HL-60/S4 treated with phorbol 12-myristate 13-acetate at 8.2 ng/mL for 4 days and 3 days (cell line): ENCODE measurements around the gene QKI.

Experiments
- in situ Hi-C: fragments of 300-500 bp; cut with MboI; formaldehyde crosslinking; loops from 2 replicates; pipeline ENCODE4 v1.15.0; 2022; ENCODE audit warnings: low sequenced_read_pairs

Gene QKI

DNA sequence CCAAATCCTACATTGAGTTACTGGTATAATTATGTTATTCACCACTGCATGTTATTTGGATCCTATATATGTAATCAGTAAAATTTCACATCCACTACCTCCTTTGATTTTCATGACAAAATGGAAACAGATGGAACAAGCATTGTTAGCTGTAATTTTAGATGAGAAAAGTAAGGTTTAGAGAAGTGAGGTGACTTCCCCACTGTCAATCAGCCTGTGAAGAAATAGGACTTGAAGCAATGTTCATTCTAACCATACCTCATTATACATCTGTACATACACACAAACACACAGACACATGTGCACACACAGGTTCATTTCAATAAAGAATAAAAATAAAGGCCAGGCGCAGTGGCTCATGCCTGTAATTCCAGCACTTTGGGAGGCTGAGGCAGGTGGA lies 23.7 kb upstream of the QKI start:
- in situ Hi-C loops = no loop called here

- in situ Hi-C loops = no loop called here
Measured at GRCh38 chr6:163391985-163392384, 22.5 kb upstream of the QKI start.

DNA sequence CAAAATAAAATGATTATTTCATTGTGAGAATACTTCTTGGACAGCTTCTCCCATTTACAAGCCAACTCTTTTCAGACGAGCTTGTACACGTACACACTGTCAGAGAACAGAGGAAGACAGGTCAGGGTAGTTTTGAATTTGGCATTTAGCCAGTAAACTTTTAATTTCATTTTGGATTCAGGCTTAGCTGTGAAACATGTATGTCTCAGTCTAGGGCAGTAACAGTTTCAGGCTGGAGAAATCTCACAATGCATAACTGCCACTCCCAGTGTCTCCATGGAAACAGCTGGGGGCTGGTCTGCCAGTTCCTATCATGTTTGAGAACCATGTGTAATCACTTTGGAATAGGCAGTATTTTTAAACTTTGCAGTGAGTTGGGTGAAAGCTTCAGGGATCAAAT lies 22.0 kb upstream of the QKI start:
- in situ Hi-C loops = no loop called here

DNA sequence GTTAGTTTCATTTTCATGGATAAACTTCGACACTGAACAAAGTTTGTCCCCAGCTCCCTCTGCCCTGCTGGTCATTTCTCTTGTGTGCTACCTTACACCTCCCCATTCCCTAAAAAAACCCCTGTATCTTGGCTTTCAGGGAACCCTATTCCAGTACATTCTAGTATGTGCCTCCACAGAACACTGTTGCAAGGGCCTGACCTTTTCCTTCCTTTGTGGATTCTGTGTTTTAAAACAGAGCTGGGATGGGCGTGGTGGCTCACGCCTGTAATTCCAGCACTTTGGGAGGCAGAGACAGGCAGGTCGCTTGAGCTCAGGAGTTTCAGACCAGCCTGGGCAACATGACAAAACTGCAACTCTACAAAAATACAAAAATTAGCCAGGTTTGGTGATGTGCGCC lies 20.6 kb upstream of the QKI start:
- in situ Hi-C loops = no loop called here

GRCh38 chr6:163394659-163395058 lies 19.9 kb upstream of the QKI start:
- in situ Hi-C loops = no loop called here

GRCh38 chr6:163395122-163395830 lies 19.2 kb upstream of the QKI start:
- in situ Hi-C loops = no loop called here

DNA sequence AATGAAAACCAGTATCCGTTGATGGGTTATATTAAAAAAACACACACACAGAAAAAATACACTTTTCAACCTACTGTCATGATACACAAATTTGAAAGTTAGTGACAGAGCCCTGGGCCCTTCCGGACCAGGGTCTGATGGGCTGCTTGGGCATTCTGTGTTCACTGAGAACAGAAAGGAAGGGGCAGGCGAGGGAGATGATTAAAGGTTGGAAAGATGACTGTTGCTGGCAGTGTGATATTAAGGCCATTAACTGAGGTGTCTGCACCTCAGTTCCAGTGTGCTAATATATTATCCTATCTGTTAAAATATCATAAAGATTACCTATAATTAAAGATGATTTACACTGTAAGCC lies 18.7 kb upstream of the QKI start:
- in situ Hi-C loops = no loop called here

GRCh38 chr6:163397326-163397725 lies 17.2 kb upstream of the QKI start:
- in situ Hi-C loops = no loop called here

DNA sequence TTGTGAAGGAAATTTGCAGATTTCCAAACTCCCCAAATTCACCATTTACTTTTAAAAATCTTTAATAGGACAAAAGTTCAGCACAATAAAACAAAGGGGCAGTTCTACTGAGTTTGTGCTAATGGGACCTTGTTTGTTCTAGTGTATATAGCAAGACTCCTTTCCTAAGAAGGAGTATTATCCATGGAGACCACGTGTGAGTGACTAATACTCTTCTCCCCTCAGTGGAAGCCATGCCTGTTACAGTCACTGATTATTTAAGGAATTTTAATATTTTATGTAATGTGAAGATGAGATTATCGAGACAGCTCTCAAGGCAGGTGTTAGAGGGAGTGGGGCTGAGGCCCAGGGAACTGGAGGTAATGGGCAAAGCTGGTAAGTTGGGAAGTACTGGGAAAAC lies 16.4 kb upstream of the QKI start:
- in situ Hi-C loops = no loop called here

GRCh38 chr6:163398815-163399214 lies 15.7 kb upstream of the QKI start:
- in situ Hi-C loops = no loop called here

DNA sequence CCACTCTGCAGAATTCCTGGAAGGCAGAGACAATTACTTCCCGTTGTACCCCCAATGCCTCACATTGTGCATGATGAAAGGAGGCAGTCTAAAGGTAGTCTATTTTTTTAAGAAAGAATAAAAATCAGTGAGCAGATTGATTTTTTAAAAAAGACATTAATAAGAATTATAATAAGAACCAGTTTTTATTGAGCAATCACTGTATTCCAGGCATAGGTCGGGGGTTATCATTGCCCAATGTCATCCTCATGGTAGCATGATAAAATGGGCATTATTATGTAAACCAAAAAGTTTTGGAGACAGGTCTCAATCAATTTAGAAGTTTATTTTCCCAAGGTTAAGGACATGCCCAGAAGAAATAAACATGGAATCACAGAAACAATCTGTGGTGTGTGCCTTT lies 14.0 kb upstream of the QKI start:
- in situ Hi-C loops = loop anchor here (25.0 kb wide), 1 partner anchor 312 kb away; no protein-coding TSS in a partner anchor

DNA sequence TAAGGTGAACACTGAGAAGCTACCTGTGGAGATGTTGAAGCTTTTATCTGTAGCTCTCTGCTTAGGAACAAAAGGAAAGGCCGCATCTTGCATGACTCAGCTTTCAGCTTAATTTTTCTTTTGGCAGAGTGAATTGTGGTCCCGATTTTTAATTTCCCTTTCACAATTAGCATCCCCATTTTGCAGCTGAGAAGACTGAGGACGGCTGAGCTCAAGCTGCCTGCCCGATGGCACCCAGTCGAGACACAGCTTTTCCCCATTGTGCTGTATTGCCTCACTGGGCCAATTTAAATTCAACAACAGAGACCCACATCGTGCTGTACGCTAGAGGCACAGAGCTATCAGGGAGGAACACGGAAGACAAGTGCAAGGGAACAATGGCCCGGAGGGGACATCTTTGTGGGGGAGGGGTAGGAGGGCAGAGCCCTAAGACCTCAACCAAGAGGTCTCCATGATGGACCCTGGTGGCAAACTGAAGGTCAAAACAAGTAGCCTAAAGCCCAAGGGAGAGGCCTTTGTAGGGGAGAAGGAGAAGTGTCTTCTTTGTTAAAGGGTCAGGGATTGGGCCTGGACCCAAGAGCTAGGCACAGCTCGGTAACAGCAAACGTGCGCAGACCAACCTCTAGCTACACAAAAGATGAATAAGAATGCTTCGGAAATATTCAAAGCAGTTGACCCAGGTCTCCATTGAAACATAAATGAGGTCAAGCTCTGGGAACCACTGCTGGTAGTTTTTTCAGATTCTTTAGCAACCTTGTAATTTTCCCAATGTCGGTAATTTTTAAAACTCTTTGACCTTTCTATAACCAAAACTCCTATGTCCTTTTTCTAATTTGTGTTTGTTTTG lies 13.3 kb upstream of the QKI start:
- in situ Hi-C loops = loop anchor here (25.0 kb wide), 1 partner anchor 311 kb away; no protein-coding TSS in a partner anchor

DNA sequence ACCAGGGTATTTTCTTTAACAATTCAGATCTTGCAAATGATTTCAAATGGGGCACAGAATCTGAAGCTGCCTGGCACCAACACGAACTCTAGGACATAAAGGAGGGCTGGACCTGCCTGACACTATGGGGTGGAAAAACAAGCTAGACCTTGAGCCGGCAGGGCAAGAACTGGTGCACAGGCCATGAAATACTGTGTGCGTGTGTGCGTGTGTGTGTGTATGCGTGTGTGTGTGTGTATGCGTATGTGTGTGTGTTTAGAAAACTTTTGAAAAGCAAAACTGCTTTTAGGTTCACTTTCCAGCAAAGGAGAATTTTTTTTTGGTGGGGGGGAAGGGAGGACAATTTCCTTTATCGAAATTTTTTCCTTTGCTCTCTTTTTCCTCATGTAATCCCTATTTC lies 11.9 kb upstream of the QKI start:
- in situ Hi-C loops = loop anchor here (25.0 kb wide), 1 partner anchor 310 kb away; no protein-coding TSS in a partner anchor

- in situ Hi-C loops = loop anchor here (25.0 kb wide), 1 partner anchor 307 kb away; no protein-coding TSS in a partner anchor
Measured at GRCh38 chr6:163404825-163405265, 9.7 kb upstream of the QKI start.

DNA sequence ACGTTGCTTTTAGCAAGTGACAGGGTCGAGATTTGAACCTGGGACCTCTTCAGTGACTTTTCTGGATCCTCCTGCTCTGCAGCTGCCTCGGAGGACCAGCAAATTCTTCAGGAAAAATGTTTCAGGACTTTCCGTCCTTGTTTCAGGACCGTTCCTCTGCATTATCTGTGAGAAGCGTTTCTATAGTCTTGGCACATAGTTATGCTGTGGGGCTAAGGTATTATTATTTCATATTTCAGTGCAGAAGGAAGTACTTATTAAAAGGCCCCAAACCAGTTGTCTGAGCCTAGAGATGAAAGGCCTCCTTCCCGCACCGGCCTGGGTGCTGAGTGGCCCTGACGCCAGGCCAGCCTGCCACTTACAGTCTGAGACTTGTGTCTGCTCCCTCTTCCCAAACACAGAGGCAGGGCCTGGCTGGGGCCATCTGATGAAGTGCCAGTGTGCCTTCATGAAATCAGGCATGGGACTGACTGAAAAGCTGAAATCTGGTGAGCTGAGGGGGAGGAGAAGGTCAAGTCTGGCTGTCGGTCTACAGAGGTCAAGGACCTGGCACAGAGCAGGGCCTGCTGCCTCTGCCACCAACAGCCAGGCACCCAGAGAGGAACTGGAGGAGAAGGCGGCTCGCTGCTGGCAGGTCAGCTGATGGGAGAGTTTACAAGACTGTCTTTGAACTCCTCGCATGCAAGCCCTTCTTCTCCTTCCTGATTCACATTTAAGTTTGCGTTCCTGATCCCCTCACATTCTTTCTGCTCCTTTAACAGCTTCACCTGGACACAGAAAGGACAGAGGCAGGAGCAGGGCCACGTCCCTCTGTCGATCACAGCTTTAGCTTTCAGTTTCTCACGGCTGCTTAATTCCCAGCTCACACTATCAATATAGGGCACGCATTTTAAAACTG lies 8.9 kb upstream of the QKI start:
- in situ Hi-C loops = loop anchor here (25.0 kb wide), 1 partner anchor 307 kb away; no protein-coding TSS in a partner anchor

DNA sequence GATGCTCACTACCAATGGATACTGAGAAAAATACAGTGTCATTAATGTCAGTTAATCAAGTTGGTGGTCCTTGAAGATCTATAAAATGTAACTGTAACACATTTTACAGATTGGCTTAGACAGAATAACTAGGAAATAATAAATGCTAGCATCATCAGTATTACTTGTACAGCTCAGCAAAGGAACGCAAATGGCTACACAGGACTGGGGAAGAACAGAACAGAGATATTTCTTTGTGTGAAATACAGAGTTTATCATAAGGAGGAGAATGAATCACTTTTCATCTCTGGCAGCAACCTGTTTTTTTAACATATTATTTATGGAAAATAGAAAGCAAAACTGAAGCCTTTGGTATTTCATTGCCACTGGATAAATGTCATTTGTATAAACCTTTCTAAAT lies 8.2 kb upstream of the QKI start:
- in situ Hi-C loops = loop anchor here (25.0 kb wide), 1 partner anchor 306 kb away; no protein-coding TSS in a partner anchor

GRCh38 chr6:163406830-163407229 lies 7.7 kb upstream of the QKI start:
- in situ Hi-C loops = loop anchor here (25.0 kb wide), 1 partner anchor 305 kb away; no protein-coding TSS in a partner anchor

DNA sequence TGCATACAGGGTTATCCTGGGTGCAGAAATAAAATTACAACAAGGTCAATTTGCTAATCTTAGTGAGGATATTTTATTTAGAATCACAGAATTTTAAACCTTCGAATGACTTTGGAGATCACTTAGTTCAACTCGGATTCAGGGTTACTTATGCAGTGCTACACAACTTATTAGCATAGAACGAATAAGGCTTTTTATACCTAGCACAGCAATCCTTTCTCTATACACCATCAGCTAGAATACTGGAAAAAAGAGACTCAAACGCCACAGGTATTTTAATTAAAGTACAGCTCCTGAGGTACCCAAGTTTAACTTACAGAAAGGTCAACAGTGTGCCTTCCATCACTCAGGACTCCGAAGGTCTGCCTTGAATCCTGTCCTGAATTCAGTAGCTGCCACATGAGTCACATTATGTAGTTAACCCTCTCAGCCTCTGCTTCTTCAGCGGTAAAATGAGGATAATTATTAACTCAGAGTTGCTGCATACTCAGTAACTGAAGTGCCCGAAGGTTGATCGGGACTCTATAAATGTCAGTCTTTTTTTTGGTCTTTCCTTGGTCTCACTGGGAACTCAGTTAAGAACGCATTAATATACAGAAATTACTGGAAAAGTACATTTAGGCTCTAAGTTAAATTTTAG lies 6.0 kb upstream of the QKI start:
- in situ Hi-C loops = loop anchor here (25.0 kb wide), 1 partner anchor 304 kb away; no protein-coding TSS in a partner anchor

DNA sequence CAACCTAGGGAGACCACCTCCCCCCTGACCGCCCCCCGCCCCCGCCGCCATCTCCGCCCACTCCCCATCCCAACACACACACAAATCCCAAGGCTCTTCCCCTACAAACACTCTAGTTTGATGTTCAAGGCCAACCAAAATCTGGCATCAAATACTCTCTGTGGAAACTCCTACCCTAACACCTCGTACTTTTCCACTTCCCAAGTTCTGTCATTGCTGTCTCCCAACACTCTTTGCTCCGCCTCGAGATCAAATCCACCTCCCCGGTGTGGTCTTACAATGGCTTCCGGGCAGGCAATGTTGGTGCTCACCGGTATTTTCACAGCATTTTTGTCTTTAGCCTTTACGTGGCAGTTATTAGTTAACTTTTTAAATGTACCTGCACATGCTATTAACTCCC lies 4.8 kb upstream of the QKI start:
- in situ Hi-C loops = loop anchor here (25.0 kb wide), 1 partner anchor 303 kb away; no protein-coding TSS in a partner anchor

GRCh38 chr6:163412341-163412740 lies 2.2 kb upstream of the QKI start:
- in situ Hi-C loops = loop anchor here (25.0 kb wide), 1 partner anchor 300 kb away; no protein-coding TSS in a partner anchor
